GM21786 (cell line): ENCODE measurements around the gene NUFIP1.
"Not testable (repeated sequence)": the region's sequence is repeated elsewhere in the genome, so short reads cannot be mapped to it uniquely, and the experiment has no call there.

Source experiments
- ATAC-seq: cut with Tn5 transposase; IDR thresholded peaks from one replicate; pipeline ENCODE4 v1.9.1; 2021; ENCODE audit not compliant: unreplicated experiment

NUFIP1 gene

DNA sequence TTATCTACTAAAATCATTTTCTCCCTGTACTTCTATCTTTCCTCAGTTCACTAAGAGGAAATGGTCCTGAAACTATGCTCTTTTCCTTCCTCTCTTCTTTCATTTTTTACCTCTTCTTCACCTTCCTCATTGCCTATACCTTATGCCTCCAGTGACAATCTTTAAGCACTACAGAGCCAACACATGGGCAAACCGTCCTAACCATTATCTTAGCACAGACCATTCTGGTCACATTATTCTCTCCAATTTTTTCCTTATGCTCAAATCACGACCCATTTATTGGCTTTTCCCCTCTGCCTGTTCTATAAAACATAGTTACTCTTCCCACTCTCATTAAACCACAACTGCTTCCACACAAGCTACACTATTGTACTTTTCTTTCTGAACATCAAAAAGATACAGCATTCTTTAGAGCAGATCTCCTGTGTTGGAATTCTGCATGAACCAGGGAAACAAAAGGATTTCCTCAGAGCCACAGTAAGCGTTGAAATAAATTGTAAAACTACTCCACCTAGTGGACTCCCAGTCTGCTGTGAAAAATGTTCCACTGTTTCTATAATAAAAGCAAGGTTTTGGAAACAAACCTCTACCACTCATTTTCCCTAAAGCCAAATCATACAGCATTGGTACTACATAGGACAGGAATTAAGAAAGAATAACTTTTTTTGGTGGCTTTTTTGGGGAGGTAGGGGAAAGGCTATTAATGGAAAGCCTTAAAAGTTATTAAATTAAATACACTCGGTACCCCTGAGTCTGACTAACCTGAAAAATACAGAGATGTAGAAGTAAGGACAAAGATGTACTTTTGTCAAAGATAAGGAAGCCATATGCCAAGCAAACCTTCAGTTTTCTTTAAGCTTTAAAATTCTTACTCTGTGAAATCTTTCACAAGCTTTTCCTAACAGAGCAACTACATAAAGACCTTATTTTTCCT, 19.5 kb downstream of the NUFIP1 start:
- ATAC-seq: no peak

DNA sequence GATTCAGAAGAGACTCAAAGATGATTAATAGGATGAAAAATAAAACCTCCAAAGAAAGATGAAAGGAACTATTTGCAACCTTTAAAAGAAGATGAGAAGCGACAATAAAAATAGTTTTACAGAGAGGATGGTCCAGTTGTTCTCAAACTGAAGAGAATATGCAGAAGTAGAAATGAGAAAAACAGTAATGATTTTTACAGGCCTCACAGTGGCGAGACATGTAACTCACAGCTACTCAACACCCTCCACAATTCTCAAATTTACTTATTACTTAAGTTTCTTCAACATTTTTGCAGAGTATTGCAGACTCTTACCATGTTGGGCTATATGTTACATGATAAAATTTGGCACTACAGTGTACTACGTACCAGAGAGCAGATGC, 20.8 kb downstream of the NUFIP1 start:
- no peak for ATAC-seq

DNA sequence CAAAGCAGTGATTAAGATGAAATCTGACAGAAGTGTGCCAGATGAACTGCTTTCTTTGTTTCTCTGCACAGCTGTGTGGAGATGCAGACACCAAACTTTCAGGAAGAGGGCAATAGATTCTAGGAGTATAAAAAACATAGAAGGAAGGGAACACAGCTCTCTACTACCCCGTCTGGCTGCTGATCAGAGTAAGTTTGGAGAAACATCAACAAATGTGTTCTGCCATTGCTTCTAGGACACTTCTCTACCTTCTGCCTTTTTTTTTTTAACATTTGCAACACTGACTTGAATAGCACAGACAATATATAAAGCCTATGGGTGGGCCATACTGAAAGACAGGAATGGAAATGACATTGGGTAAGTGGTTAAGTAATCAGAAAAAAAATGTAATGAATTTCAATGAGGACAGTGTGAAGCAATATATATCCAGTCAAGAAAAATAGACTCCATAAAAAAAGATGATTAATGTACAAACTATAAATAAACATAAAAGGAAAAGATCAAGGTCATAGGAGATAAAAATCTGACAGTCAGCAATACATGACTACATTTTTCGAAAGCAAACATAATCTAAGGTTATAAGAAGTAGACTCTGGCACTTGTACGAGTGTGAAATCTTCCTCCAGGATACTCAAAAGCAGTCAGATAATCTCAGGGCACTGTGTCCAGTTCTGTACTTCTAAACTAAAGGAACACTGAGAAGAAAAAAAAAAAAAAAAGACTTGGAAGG, 21.4 kb downstream of the NUFIP1 start:
- no peak for ATAC-seq

DNA sequence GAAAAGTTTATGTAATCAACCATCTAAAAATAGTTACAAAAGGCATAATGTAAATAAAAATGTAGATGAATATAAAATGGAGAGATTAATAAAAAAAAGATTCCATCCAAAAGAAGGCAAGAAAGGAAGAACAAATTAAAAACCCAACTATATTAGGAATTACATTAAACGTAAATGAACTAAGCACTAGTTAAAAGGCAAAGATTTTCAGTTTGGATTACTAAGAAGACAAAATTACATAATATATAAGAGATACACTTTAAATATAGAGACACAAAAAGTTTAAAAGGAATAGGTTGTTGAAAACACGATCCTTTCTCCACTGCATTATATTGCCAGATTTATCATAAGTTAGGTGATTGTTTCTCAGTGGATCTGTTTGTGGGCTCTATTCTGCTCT, 27.3 kb downstream of the NUFIP1 start:
- no peak for ATAC-seq

DNA sequence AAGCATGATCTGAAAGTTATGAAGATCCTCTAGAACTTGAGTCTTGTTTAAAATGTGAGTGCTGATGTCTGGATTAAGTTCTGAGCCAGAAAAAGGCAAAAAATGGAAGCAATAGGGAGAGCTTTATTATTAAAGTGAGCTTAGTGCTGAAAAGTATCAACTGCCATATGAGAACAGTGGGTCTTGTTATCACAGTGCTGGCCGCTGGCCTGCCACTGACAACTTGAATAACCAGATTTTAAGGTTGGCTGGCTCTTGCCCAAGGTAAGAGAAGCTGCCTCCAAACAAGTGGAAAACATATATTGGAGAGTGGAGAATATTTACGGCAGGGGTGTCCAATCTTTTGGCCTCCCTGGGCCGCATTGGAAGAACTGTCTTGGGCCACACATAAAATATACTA, 33.9 kb downstream of the NUFIP1 start:
- ATAC-seq: no peak

DNA sequence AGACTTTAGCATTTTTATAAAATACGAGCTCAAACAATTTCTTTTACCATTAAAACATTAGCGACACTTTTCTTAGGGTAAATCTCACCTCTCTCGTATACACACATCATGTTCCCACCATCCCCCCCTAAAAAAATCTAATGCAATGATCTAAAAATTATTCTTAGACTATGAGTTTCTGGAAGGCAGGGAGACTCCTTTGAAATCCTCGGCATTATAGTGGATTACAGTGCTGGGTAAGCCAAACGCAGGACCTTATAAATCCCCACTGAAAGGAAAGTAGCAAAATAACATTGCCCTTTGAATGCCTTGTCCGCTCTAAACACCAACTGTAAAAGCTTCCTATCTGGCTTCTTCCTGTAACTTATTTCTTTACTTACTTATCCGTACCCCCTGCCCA, 35.0 kb downstream of the NUFIP1 start:
- ATAC-seq: no peak

DNA sequence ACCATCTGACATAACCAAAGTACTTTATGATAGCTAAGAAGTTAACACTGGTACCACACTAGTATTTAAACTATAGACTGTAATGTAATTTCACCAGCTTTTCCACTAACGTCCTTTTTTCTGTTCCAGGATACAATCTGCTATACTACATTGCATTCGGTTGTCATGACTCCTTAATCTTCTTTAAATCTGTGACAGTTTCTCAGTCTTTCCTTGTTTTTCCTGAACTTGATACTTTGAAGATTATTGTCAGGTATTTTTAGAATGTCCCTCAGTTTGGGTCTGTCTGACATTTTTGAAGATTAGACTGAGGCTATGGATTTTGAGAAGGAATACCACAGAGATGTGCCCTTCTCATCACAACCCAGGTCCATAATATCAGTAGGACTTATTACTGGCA, 36.6 kb downstream of the NUFIP1 start:
- no peak for ATAC-seq

DNA sequence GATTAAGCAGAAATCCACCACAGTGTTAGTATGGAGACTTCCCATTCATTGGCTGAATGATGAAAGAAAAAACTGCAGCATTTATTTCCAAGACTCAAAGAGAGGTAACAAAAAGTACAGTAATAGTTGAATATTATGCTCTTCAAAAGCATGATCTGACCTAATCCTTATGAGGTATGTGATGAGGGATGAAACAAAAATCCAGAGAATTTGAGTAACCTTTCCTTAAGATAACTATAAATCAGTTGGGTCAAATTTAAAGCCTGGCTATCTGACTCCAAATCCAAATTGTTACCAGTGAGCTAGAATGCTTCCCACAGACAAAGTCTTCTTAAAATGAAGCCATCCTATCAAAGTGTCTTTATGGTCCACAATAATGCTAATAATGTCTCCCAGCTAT, 38.1 kb downstream of the NUFIP1 start:
- ATAC-seq: no peak

DNA sequence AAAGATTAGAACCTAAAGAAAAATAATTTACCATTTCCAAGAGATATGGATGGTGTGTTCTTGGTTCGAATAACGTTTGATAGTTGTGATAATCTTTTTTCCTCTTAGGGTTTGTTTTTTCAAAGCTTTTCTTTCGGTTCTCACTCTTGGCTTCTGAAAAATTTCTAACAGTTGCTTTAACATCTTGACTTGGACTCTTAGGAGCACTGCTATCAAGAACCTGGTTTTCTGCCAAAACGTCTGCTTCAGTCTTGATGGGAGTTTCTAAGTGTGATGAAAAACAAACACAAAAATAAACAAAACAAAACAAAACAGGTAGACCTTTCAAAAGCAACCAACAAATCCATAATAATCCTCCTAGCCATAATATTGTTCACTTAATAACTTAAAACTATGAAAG, 45.9 kb downstream of the NUFIP1 start:
- ATAC-seq: not testable (repeated sequence)

DNA sequence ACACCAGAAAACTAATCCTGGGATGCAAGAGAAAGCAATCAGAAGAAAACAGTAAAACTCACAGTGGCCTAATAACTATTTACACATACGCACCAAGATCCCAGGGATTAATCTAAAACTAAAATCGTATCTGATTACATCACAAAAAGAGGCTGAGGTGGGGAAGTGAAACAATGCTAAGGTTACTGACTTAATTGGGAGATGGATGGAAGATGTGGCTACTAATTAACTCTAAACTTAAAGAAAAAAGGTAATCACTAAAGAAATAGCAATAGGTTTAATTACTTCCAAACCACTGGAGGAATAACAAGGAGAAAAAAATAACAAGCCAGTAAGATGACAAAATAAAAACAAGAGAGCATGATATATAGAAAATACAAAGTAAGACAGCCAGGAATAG, 50.4 kb downstream of the NUFIP1 start:
- ATAC-seq: no peak

DNA sequence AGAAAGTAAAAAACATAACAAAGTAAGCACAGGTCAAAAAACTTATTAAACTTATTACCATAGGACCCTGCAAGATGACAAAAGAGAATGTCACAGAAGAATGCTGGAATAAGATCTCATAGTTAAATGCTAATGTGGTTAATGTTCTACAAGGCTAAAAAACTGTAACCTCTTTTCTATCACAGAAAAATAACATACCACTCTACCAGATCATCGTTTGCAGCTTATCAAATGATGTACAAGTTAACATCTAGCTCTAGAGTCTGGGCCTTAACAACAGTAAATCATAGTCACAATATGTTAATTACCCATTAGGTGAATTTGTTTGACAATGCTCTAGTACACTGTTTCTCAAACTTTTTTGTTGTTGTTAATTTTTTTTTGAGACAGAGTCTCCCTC, 53.0 kb downstream of the NUFIP1 start:
- ATAC-seq: no peak

DNA sequence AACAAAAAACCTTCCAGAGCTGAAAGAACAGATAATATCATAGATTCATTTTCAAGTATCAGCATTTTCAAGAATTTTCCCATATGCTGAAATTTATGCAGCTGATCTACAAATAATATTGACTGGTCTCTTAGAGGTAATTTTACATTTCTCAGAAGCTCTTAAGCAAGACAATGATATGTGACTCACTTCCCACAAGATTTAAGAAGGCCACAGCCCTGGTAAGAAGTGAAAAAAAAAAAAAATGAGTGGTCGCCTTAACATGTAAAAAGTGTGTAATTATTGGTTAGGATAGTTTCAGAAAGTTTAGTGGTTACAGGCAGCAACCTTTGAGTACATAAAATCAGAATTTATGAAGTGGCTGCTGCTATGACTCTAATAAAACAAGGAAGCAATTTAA, 54.5 kb downstream of the NUFIP1 start:
- no peak for ATAC-seq

DNA sequence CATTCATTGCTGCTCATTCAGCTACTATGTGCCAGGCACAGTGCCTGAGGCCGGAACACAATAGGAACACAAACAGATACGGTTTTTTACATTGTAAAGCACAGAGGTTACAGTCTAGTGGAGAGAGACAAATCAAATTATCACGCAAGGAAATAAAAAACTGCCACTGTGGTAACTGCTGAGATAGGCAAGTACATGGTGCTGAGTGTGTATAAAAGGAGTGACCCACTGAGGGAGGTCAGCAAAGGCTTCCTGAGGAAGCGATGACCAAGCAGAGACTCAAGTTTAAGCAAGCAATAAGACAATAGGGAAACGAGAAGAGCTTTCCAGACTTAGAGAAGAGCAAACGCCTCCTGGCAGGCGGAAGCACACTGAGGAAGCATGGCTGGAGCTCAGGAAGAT, 56.4 kb downstream of the NUFIP1 start:
- ATAC-seq: no peak

DNA sequence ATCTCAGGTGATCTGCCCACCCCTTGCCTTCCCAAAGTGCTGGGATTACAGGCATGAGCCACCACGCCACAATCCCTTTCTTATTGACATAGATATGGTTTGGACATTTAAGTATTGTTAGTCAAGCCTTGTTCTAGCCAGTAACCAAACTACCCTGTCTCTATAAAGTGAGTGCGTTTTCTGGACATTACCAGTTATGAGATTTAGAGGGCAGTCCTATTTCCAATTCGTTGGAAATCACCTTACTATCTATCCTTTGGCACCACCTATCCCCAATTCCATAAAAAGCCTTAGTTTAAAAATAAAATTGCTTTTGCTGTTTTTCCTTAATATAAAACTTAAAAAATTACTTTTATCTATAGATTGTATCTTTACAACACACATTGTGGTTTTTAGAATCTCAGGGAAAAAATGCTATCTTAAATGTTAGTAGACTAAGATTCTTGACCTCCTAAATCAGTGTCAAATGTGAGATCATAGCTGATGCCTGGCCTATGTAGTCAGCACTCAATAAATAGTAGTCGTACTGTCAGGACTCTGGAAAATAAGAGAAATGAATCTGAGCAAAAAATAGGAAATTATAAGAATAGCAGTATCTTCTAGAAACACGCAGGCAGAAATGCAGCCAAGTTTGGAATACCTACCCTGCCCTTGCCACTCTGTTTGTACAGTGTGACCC, 57.0 kb downstream of the NUFIP1 start:
- ATAC-seq: no peak

DNA sequence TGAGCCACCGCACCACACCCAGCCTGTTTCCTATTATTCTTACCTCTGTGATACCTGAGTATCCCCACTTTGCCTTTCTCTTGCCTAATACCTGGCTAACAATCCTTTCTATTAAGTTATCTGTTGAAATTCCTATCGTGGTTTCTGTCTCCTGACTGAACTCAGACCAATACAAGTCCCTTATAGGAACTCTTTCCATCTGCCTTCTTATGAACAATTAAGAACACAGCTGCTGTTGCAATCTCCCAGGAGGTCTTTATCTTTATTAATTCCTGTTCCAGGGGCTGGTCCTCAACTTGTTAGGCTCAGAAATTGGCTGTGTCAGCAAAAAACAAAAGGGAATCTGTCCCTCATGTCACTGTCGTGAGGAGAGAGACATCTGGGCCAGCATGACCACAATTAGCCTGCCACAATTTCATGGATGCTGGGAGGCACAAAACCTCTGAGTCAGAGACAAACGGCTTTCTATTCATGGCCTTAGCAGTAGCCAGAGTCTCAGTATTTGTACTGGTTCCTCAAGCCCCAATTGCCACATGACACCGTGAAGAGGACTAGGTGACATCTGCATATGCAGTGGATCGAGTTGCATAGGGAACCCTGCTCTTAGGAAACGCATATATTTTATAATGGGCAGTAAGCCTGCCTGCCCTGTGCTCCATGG, 58.2 kb downstream of the NUFIP1 start:
- no peak for ATAC-seq

DNA sequence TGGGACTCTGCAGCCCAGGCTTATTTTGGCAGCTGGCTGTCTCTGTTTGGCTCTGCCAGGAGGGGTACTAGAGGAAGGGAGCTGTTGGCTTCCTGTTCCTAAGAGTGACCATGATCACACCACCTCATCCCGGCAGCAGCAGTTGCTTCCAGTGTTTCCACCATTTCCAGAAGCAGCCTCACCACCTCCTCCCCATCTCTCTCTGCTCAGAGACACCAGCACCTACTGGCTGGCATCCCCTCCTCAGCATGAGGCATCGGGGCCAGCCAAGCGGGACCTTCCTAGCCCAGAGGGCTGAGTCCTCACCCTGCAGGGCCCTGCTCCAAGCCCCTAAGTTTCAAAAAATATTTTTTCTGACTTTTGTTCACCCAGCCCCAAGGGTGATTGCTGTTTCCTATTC, 59.0 kb downstream of the NUFIP1 start:
- ATAC-seq: no peak

DNA sequence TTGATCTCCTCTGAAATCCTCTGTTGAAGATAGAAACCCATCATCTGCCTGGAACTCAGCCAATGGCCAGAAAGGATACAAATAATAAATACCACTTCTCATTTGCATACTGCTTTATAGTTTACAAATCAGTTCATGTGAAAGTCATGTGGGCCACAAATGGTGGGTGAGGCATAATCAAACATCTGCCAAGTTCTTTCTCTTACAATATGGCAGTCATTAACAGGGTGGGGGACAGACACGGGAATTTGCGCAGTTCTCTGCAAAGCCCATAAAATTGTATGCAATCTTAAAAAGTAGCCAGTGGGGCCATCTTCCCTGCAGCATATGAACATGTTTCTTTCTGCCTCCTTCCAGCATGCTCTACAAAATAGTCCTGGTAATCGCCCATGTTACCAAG, 59.6 kb downstream of the NUFIP1 start:
- no peak for ATAC-seq

DNA sequence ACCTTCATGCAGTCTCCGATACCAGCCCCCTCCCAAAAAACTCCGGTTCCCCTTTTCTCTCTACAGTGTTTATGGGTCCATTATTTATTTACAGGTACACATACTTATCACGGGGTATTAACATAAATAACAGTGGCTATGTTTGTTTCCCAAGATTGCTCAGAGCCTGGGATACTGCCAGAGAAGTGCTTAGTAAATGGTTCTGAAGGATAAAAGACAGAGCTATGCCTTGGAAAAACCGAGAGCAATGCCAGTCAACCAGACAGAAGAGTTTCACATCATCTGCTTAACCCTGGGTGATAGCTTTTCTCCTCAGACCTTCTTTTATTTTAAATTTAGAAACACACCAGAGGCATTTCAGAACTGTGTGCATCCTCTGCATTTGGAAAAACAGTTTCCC, 61.3 kb downstream of the NUFIP1 start:
- no peak for ATAC-seq

DNA sequence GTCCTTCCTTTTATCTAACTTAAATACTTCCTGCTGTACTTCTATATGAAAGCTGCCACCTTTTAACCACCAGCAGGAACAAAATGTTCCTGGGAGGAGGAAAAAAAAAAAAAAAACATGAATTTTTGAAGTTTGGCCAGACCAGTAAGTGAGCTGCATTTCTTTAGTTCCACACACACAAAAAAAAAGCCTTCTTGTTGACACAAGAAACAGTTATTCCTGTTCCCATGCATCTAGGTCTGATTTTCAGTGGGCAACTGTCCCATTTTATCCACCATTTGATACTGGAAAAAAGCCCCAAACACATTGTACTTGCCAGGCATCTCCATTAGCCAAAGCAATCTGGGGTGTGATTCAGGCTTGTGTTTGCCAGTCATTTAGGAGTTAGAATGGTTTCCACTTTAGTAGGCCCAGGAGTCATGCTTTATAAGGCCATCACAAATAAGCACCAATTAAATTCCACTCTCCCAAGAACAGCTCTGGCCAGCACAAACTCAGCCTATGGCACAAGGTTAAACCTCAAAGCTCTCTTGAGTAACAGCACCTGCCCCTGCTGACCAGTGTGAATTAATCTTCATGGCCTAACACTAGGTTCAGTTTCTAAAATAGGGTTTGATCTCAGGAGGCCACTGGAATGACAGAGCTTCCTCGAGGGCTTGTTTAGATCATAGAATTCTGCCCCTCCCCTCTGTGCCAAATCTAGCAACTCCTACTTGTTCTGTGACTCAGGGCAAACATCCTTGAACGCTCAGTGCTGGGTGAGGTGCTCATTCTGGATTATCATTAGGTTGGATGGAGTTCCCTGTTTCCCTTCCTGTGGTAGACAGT, 67.1 kb downstream of the NUFIP1 start:
- no peak for ATAC-seq

DNA sequence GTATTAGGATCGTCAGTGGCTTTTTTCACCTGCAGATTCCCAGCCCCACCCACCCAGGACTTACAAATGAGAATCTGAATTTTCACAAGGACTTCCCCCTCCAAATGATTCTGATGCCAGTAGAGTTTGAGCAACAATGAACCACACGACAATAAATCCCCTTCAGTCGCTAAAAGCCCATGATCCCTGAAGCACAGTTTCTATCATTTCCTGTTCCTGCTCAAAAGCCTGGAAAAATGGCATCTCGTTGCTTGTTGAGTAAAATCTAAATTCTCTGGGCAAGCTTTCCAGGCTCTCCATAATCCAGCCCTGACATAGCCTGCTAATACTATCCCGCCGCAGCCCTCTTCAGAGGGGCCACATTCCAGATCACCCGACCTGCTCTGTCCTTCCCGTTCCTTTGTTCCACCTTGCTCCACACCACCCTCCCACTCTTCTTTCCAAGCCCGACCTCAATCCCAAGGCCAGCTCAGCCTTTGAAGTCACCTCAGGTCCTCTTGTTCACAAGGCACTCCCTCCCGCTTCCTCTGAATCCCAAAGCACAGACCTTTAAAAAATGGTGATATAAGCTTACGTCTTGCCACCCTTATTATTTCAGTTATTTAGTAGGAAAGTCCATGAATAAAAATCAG, 67.9 kb downstream of the NUFIP1 start:
- ATAC-seq: no peak
